Measurements from ENCODE around the gene TSPAN2. TPM values are rescaled to one million over a fixed set of nuclear protein-coding genes. Genes with fewer than 3 reads are reported as not detected.

TSPAN2 gene
- total and polyA plus RNA-seq, 2 of the 4 experiments (the other 2 are of a cell fraction), result 0.18 to 0.60 TPM

GRCh38 chr1:115078708-115079107 lies 10.6 kb downstream of the TSPAN2 start:
- intact Hi-C loops (cut with micrococcal nuclease) (no loop called here), in situ Hi-C loops (cut with MboI; ENCODE audit: low sequenced_read_pairs) (no loop called here), dilution Hi-C loops (cut with HindIII; ENCODE audit: low sequenced_read_pairs, unreplicated experiment) (no loop called here)
- Histone ChIP-seq H3K36me3 (ENCODE audit: control insufficient read depth, insufficient read depth, low read length) (no peaks in the 10 kb centered on the region), H2BK15ac (ENCODE audit: low read depth, low read length) (no peak overlapping the region), H3K23ac (ENCODE audit: low read depth, low read length) (no peak overlapping the region), H3K4me1 (ENCODE audit: control insufficient read depth, insufficient read depth, low read length) (no peaks in the 10 kb centered on the region; the same call in 1 of the 2 replicates), H2BK120ac (ENCODE audit: low read depth, low read length) (no peak overlapping the region), H3K27ac (ENCODE audit: insufficient read depth, low read length) (no peak overlapping the region), H3K14ac (replicated peaks; ENCODE audit: low read depth, low read length) (no peak overlapping the region), H3K4ac (ENCODE audit: low read depth, low read length) (no peak overlapping the region), H3K4me2 (ENCODE audit: low read depth, low read length) (no peak overlapping the region), H4K8ac (ENCODE audit: low read depth in 2 of 2, low read length in 2 of 2) (no peak overlapping the region), H3K56ac (ENCODE audit: extremely low read depth, insufficient read depth, low read length) (no peak overlapping the region), H3K27me3 (ENCODE audit: control insufficient read depth, insufficient read depth, low read length) (peaks cover 9% of the 10 kb centered on the region), H4K5ac (ENCODE audit: low read depth, low read length) (no peak overlapping the region), H3K9ac (ENCODE audit: low read depth, low read length) (no peak overlapping the region), H3K79me1 (ENCODE audit: low read depth in 1 of 2, low read length in 2 of 2) (no peaks in the 10 kb centered on the region), H3K4me3 (ENCODE audit: insufficient read depth, low read depth, low read length) (no peak overlapping the region), H2AFZ (replicated peaks; ENCODE audit: low read length, poor library complexity) (no peak overlapping the region), H4K20me1 (ENCODE audit: insufficient read depth, low read length) (no peaks in the 10 kb centered on the region), H2AK5ac (ENCODE audit: low read depth, low read length) (no peak overlapping the region), H3K18ac (ENCODE audit: low read depth, low read length) (no peak overlapping the region), H3K9me1 (ENCODE audit: insufficient read depth, low read length) (no peaks in the 10 kb centered on the region), H4K91ac (ENCODE audit: insufficient read depth, low read depth, low read length) (no peak overlapping the region), H2BK20ac (ENCODE audit: low read depth, low read length) (no peak overlapping the region), H3K9me3 (ENCODE audit: control insufficient read depth, insufficient read depth, low read length) (no peaks in the 10 kb centered on the region), H2AK9ac (replicated peaks; ENCODE audit: low read depth, low read length, poor library complexity) (no peak overlapping the region), H2BK5ac (ENCODE audit: low read depth, low read length, poor library complexity, severe bottlenecking) (no peak overlapping the region)
- BruUV-seq (replicated peaks), result no TSS peak
- ATAC-seq (ENCODE audit: low read depth) (no peak), DNase-seq (no peak)
- ChIA-PET POLR2A (ENCODE audit: unreplicated experiment) (no interaction called here), CTCF (no interaction called here)
- no CpG with 5 or more reads among the region's 4 CpGs for WGBS, 2 experiments (ENCODE audit: extremely low coverage in 2 of 2, insufficient read length in 1 of 2)
- TF ChIP-seq USF2 (IDR thresholded peaks at IDR 0.05; ENCODE audit: low read depth, low read length) (no peak), RFX5 (IDR thresholded peaks at IDR 0.05; ENCODE audit: low read depth, low read length) (no peak), RAD21 (IDR thresholded peaks at IDR 0.05; ENCODE audit: low read length) (no peak), MAZ (IDR thresholded peaks at IDR 0.05; ENCODE audit: borderline replicate concordance, low read depth, low read length) (no peak), MAFK (IDR thresholded peaks at IDR 0.05; ENCODE audit: low read depth, low read length) (no peak), NFE2L2 (IDR thresholded peaks at IDR 0.05; ENCODE audit: low read depth, low read length) (no peak), SMC3 (IDR thresholded peaks at IDR 0.05; ENCODE audit: low read depth, low read length) (no peak), ELK1 (IDR thresholded peaks at IDR 0.05; ENCODE audit: borderline replicate concordance, low read depth, low read length) (no peak), POLR2A (IDR thresholded peaks at IDR 0.05; ENCODE audit: low read depth, low read length) (no peak), CEBPB (IDR thresholded peaks at IDR 0.05; ENCODE audit: low read depth, low read length) (no peak), BHLHE40 (IDR thresholded peaks at IDR 0.05; ENCODE audit: low read depth, low read length) (no peak), FOS (IDR thresholded peaks at IDR 0.05; ENCODE audit: low read depth, low read length) (no peak), CTCF (conservative IDR thresholded peaks at IDR 0.05; ENCODE audit: low read depth, low read length) (no peak), RCOR1 (IDR thresholded peaks at IDR 0.05; ENCODE audit: insufficient replicate concordance, low read length) (no peak), MXI1 (IDR thresholded peaks at IDR 0.05; ENCODE audit: borderline replicate concordance, low read depth, low read length) (no peak), CHD1 (IDR thresholded peaks at IDR 0.05; ENCODE audit: low read depth, low read length) (no peak)

All from IMR-90 (cell line).